EH (cell line): Measurements from ENCODE around the gene RPN2.

ENCODE experiments used
- DNase-seq: peaks from one replicate; pipeline ENCODE4 v3.0.0-alpha.2; 2015; ENCODE audit warnings: low read depth

RPN2 gene

DNA sequence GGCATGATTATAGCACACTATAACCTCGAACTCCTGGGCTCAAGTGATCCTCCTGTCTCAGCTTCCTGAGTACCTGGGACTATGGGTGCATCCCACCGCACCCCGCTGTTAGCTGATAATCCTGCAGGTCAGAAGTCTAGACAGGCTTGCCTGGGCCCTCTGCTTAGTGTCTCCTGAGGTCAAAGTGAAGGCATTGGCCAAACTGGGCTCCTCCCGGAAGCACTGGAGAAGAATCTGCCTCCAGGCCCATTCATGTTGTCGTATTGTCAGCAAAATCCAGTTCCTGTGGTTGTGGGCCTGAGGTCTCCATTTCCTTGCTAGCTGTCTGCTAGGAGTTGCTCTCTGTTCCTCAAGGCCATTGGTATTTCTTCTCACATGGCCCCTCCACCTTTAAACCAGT lies 6.6 kb downstream of the RPN2 start:
- no peak for DNase-seq

DNA sequence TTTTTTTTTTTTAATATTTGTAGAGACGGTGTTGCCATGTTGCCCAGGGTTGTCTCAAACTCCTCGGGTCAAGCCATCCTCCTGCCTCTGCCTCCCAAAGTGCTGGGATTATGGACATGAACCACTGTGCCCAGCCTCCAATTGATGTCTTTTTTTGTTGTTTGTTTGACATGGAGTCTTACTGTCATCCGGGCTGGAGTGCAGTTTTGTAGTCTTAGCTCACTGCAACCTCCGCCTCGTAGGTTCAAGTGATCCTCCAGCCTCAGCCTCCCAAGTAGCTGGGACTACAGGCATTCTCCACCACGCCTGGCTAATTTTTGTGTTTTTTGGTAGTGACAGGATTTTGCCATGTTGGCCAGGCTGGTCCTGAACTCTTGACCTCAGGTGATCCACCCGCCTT lies 9.7 kb downstream of the RPN2 start:
- no peak for DNase-seq

DNA sequence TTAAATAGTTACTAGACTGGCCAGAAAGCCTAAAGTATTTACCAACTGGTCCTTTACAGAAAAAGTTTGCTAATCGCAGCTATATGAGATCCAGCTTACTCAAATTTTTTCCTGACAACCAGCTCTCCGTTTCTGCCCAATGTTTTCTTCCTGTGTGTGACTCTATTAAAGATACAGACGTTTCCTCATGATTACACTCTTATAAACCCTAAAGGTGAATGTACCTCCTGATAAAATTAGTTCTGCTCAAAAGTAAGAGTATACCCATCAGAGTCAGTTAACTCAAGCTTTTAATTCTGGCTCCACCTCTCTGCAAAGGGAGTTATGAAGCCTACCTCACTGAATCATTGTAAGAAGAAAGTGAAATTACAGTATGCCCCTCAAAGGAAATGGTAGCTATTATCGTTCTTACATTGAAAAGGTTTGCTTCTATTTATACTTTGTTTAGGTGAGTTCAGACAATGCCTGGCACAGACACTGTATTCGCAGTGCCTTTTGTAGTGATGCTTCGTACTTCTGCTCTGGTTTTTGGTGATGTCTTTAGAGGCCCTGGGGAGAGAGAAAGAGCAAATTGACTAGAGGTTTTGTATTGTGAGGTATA lies 10.4 kb downstream of the RPN2 start:
- no peak for DNase-seq

DNA sequence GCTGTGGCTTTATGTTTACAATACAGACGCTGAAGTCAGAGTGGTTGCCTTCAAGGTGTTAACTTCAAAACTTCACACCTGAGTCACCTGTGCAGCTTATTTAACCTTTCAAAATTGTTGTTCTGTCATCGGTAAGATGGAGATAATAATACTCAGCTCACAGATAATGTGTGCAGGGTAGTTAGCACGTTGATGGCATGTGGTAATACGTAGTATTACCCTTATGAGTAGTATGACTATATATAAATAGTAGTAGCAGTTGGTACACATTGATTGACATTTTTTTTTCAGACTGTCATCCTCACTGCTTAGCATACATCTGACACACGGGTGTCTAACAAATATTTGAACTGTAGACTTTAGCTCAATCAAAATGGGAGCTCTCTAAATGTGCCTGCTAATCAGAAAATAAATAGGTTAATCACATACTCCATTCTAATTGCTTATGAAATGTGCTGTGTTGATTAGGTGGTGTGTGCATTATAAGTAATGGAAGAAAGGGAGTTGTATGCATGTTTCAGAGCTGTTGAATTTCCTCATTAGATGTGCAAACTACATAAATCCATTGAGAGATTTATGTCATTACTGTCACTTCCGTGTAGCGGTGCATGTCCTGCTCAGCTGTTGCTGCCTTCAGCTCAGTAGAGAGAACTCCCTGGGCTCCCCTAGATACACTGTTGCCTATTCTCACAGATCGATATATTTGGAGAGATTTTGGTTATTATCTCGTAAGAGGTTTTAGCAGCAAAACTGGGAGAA lies 11.4 kb downstream of the RPN2 start:
- DNase-seq = no peak

DNA sequence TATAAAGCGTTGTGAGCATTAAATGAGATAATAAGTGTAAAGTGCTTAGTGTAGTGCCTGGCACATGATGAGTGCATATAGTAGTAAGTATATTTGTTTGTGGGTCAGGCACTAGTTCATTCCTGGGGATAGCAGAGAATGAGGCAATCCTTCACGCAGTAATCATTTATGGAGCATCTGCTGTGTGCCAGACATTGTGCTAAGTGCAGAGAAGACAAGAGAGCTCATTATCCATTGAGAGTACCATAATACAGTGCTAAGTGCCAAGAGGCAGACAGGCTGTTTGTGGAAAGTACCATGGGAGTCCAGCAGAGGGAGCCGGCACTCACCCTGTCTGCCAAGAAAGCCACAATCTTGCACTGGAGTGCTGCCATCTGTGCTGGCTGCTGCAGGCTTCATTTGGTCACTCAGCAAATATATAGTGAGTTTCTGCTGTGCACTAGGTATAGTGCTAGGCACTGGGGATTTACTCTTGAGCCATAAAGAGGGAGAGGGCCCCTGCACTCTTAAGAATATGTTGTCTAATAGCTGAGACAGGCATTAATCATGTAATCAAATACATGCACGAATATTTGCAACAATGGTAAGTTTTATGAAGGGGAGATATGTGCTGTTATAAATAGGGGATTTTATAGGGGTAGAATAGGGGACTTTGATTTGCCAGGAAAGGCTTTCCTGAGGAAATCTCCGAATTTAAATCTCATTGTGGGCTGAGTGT lies 13.2 kb downstream of the RPN2 start:
- peak; percentile 89 for DNase-seq

DNA sequence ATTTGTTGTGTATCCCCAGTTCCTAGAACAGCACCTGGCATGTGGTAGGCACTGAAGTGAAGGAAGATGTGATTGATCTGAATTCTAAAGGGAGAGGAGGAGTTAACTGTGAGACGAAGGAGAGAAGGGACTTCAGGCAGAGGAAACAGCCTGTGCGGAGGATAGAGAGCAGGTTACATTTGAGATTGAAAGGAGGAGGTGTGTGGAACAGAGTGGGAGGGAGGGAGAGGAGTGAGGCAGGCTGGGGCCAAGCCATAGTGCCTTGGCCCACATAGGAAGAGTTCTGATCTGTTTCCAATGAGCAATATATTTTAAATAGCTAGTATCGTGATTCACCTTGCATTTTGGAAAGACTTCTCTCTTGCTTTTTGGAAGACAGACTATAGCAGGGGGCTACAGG lies 14.1 kb downstream of the RPN2 start:
- DNase-seq = no peak

DNA sequence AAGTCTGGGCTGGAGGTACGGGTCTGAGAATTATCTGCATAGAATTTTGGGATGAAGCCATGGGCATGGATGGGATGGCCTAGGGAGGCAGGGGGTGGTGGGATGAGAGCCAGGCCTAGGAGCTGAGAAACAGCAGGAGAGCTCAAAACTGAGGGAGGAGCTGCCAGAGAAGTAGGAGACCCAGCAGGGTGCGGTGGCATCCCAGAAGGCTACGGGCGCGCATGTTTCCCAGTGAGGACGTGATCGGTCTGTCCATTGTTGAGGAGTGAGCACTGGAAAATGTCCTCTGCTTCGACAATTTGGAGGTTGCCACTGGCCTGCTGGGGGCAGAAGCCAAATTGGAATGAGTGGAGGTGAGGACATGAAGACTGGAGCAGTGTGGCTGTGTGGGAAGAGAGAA lies 14.7 kb downstream of the RPN2 start:
- DNase-seq = no peak

DNA sequence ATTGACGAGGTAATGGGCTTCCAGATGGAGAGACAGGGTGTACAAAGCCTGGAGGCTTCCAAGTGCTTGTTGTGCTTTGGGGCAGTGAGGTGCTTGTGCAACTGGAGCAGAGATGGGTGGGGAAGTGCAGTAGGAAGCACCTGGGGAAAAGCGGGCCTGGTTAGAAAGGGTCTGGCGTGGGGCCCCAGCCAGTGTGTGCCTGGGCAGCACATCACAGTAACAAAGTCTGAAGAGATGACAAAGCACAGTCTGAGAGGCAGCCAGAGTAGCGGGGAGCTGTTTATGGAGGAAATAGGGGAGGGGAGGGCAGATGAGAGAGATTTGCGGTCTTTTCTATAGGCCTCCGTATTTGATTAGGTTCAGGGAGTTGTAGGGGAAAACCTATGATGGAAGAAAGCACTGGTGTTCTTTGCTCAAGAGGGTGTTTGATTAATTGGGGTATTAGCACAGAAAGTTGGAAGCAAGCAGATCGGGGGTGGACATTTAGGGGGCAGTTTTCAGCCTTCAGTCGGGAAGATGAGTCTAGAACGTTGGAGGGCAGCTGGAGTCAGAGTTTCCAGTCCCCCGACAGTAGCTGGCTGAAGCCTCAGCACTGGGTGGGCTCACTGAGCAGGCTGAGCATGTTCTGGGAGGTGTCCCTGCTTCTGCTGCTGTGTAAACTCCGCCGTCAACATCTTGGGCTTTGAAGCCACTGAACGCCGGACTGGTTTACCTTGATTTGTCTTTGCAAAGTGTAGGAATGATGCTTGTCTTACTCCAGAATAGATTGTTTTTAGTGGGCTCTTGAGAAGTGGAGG lies 15.7 kb downstream of the RPN2 start:
- no peak for DNase-seq

DNA sequence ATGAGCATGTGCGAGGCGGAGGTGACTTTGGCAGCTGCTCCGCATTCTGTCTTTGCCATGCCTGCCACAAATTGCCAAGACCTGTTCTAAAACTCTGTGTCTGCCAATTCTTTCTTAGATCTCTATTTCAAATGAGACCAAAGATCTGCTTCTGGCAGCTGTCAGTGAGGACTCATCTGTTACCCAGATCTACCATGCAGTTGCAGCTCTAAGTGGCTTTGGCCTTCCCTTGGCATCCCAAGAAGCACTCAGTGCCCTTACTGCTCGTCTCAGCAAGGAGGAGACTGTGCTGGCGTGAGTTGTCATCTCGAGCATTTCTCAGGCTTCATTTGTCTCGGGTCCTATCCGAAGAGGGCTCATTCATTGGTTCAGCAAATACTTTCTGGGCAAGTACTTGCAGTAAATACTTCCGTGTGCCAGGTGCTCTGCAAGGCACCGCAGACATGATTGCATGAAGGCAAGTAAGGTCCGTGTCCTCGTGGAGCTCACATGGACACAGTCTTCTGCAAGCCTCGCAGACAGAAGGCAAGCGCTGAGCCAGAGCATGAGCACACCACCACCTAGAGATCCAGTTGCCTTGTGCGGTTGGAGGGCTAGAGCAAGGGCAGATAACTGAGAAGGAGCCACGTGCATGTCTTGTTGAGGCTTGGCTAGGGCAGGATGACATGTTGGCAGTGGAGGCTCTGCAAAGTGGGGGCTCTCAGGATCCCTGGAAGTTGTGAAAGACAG lies 20.0 kb downstream of the RPN2 start:
- no peak for DNase-seq

DNA sequence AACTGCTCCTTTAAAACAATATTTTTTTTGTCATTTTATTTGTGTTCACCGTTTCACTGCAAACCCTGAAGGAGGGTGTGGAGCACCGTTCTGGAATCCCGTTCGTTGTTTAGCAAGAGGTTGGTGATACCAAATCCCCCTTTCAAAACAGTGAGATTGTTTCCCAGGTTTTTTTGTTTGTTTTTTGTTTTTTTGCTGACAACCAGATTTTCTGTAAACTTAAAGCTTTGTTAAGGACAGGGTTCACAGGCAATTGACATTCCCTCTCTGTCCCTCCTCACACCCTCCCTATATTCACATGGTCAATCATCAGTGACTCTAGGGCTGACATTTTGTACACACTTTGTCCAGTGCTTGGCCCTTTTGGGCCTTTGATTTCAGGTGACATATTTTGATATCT lies 21.2 kb downstream of the RPN2 start:
- DNase-seq = no peak

DNA sequence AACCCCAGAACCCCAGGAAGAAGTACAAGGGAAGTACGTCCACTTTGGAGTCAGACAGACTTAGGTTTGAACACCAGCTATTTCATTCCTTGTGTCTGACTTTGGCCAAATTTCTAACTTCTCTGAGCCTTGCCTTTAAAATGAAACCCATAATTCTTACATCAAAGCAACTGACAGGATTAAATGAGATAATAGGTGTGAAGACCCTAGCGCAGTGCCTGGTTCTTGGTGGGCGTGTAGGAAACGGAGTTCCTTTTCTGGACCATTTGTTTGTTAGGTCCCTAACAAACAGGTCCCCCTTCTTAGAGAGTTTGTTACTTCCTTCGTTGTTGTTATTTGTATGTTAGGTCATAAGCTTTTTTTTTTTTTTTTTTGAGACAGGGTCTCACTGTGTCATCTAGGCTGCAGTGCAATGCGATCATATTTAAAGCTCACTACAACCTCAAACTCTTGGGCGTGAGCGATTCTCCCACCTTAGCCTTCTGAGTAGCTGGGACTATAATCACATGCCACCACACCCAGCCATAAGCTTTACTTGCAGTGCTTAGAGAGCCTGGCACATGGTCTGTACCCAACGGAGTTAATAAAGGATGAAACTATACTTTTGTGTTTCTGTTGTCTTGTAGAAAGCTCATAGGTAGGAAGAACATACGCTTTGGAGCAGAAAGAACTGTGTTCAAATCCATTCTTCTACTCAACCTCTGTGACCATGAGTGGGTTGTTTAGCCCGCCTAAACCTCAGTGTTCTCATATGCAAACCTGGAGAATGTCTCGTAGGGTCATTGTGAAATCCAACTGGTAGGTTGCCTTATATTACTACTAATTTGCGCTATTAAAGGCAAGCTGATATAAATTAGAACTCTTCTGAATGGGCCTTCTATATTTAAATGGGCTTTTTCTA lies 22.0 kb downstream of the RPN2 start:
- no peak for DNase-seq

DNA sequence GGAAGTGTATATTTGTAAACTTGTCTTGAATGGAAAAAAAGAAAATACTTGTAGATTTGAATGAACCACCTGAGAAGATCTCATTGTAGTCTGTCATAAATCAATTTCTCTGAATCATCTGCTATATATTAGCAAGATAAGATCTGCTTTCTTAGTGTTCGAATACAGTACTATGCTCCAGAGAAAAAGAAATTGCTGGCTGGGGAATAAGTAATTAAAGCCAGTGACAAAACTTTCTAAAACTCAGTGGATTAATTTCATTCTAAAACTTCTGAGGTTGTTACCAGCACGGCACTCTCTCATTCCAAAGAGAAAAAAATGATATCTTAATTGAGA lies 22.7 kb downstream of the RPN2 start:
- DNase-seq = no peak

DNA sequence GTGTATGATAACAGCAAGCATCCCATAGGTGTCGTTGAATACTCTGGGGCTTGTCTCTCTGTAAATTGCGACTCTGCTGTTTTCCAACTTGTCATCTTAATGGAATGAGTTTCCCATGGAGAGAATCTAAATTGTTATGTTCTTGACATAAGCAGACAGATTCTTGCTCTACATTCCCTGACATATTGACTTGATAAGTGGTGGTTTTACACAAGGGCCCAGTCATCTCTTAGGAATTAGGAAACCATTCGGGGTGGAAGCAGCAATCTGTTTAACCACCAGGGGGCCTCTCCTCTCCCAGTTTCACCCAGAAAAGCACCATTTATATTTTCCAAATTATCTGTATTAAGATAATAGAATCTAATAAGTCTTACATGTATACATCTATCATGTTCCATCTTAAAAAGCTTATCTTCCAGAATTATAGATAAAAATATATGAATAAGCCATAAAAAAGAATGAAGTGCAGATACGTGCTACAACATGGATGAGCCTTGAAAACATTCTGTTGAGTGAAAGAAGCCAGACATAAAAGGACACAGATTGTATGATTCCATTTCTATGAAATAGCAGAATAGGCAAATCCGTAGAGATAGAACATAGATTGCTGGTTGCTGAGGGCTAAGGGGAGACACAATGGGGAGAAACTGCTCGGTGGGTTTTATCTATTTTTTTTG lies 23.3 kb downstream of the RPN2 start:
- peak; percentile 98 for DNase-seq

DNA sequence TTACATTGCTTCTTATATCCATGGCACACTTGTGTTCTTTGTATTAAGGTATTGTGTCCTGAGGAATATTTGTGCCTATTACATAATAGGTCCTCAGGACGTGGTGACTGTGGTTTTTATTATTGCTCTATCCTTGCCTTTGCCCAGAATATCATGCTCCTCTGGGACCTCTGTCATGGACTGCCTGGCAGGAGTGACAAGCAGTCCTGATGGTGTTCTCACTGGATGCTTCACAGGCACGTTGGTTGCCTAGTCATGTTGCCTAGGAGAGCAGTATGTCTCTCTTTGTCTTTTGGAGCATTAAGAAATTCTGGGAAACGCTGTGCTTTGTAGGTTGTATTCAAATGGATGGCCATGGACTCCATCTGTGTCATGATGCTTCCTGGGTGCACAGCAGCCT lies 24.9 kb downstream of the RPN2 start:
- no peak for DNase-seq

DNA sequence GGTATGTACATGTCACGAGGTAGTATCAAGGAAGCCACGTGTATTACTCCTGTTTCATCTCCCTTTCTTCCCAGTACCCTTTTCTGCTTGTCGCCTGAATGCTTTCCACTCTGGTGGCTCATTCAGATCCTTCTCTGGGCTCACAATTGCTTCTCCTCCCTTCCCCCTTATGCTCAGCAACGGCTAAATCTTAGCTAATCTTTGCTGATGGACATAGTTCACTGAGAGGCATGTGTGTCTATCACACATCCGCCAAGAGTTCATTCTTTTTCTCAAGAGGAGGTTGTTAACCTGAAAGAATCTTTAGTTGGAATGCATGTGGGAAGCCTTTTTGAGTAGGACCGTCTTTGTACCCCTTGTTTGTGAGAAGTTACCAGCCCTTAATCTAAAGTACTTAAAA lies 26.0 kb downstream of the RPN2 start:
- DNase-seq = no peak

DNA sequence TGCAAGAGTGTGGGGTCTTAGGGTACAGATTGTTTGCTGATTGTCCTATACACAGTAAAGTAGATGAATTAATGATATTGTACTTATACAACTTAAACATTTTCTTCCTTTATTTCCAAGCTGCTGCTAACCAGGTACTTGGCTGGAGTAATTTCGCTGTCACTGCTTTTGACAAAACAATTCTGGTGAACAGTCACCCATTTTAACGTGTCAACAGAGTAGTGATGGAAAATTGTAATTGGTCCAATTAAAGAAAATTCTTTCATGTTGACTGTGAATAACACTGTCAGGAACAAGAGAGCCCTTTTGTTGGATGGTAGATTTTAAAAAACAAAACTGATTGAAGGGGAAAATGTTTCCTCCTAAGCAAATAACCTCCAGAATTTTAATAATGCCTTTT lies 26.7 kb downstream of the RPN2 start:
- no peak for DNase-seq

DNA sequence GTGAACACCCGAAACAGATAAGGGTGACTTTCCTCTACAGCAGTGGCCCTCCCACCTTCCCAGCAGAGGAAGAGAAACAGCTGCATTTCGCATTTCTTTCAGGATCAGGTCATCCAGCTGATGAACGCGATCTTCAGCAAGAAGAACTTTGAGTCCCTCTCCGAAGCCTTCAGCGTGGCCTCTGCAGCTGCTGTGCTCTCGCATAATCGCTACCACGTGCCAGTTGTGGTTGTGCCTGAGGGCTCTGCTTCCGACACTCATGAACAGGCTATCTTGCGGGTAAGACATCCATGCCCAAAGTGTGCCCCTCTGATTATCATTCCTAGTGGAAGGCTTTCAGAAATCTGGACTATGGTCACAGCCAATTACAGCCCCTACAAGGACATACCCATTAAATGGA lies 28.0 kb downstream of the RPN2 start:
- no peak for DNase-seq

DNA sequence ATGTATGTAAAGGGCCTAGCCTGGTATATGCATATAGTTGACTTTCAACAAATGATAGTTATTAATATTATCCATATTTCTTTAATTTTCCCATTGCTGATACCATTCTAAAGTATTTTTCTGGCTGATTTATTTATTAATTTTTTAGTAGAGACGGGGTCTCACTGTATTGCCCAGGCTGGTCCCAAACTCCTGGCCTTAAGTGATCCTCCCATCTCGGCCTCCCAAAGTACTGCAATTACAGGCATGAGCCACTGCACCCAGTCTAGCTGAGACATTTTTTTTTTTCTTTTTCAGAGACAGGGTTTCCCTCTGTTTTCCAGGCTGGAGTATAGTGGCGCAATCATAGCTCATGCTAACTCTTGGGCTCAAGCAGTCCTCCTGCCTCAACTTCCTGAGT lies 30.1 kb downstream of the RPN2 start:
- DNase-seq = no peak

DNA sequence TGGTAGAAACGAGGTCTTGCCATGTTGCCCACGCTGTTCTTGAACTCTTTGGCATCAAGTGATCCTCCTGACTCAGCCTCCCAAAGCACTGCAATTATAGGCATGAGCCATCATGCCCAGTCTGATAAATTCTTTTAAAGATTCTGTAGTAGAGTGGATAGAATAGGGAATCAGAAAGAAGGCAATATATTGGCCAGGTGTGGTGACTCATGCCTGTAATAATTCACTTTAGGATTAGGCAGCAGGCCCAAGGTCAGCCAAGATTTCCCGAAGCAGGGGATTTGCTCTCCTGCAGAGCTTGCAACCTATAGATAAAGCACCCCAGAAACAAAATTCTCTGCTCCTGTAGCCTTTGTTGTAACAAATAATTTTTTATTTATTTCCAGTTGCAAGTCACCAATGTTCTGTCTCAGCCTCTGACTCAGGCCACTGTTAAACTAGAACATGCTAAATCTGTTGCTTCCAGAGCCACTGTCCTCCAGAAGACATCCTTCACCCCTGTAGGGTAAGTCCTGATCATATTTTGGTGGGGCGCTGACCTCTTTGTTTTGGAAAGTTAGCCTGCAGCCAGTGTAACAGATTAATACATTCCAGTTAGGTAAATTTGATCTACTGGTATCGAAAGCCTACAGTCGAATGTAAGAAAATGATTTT lies 30.7 kb downstream of the RPN2 start:
- no peak for DNase-seq

DNA sequence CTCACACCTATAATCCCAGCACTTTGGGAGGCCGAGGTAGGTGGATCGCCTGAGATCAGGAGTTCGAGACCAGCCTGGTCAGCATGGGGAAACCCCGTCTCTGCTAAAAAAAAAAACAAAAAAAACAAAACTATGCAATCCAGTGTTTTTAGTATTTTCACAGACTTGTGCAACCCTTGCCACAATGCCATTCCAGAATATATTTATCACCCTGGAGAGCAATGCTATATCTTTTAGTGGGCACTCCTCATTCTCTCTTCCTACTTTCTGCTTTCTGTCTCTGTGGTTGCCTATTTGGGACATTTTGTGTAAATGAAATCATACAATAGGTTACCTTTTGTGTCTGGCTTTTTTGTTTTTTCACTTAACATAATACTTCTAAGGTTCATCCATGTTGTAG lies 39.3 kb downstream of the RPN2 start:
- peak; percentile 9 for DNase-seq
